Measurements from ENCODE around the gene IL1R1.

DNA sequence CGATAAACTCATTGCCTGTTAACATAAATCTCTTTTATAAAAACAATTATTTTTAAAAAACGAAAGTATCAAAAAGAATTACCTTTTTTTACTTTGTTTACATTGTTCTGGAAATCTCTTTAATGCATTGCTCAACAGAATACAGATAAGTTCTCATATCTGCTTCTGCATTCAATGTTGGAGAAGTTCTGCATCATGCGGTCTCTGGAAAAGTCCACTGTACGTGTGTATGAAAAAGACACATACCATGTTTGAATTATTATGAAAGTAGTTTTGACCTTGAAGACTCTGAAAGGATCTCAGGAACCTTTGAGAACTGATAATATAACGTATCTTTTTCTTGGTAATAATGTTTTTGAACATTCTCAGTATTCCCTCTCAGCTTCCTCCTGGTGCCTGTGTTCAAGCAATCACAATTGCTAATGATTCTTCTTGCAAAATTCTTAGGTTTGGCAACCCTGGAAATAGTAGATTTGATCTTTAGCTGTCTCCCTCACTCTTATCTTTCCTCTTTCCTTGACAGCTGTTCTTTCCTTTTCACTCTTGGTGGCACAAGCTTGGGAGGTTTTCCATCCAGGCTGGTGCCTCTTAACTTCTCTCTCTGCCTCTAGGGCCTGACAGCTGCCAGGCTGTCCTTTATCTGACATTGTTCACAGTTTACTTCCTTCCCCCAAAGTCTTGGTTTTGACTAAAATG, 12.4 kb upstream of the IL1R1 start:
- TF ChIP-seq, protein P1, sequence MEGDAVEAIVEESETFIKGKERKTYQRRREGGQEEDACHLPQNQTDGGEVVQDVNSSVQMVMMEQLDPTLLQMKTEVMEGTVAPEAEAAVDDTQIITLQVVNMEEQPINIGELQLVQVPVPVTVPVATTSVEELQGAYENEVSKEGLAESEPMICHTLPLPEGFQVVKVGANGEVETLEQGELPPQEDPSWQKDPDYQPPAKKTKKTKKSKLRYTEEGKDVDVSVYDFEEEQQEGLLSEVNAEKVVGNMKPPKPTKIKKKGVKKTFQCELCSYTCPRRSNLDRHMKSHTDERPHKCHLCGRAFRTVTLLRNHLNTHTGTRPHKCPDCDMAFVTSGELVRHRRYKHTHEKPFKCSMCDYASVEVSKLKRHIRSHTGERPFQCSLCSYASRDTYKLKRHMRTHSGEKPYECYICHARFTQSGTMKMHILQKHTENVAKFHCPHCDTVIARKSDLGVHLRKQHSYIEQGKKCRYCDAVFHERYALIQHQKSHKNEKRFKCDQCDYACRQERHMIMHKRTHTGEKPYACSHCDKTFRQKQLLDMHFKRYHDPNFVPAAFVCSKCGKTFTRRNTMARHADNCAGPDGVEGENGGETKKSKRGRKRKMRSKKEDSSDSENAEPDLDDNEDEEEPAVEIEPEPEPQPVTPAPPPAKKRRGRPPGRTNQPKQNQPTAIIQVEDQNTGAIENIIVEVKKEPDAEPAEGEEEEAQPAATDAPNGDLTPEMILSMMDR (IDR thresholded peaks at IDR 0.05) = no peak
- no peak for TF ChIP-seq POLR2A (IDR thresholded peaks at IDR 0.05)
